ENCODE measurements around the gene ARRDC2. TPM values are rescaled to one million over a fixed set of nuclear protein-coding genes. Genes with fewer than 3 reads are reported as not detected.

The ARRDC2 gene
- total and polyA plus RNA-seq, 4 donors = 2.7 to 32.3 (median 6.5) TPM

- H3K27me3 ChIP-seq (ENCODE audit: control insufficient read depth in 4 of 4, insufficient read depth in 4 of 4, low read length in 3 of 4) = peaks cover 0 to 4% (median 1%) of the 10 kb centered on the region in 4 donors
- no peak overlapping the region for H3K27ac ChIP-seq (ENCODE audit: low read depth in 1 of 2, low read length in 2 of 2)
- TF ChIP-seq SP1 (IDR thresholded peaks at IDR 0.05) (no peak), RAD21 (IDR thresholded peaks at IDR 0.05) (no peak), NR2F2 (IDR thresholded peaks at IDR 0.05) (no peak), FOXA1 (IDR thresholded peaks at IDR 0.05) (no peak), HNF4A (conservative IDR thresholded peaks at IDR 0.05) (no peak), HNF4G (IDR thresholded peaks at IDR 0.05) (no peak), RXRA (IDR thresholded peaks at IDR 0.05) (no peak), YY1 (IDR thresholded peaks at IDR 0.05) (no peak), TAF1 (conservative IDR thresholded peaks at IDR 0.05) (no peak), JUND (IDR thresholded peaks at IDR 0.05) (no peak), REST (IDR thresholded peaks at IDR 0.05) (no peak), EGR1 (IDR thresholded peaks at IDR 0.05; ENCODE audit: low read depth in 2 of 2) (no peak), GABPA (IDR thresholded peaks at IDR 0.05 in 1 of 2, conservative IDR thresholded peaks at IDR 0.05 in 1 of 2) (no peak), FOXA2 (IDR thresholded peaks at IDR 0.05) (no peak), ATF3 (IDR thresholded peaks at IDR 0.05) (no peak)
- TF ChIP-seq, protein P1, sequence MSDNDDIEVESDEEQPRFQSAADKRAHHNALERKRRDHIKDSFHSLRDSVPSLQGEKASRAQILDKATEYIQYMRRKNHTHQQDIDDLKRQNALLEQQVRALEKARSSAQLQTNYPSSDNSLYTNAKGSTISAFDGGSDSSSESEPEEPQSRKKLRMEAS (IDR thresholded peaks at IDR 0.05) = no peak
- TF ChIP-seq, protein P2, sequence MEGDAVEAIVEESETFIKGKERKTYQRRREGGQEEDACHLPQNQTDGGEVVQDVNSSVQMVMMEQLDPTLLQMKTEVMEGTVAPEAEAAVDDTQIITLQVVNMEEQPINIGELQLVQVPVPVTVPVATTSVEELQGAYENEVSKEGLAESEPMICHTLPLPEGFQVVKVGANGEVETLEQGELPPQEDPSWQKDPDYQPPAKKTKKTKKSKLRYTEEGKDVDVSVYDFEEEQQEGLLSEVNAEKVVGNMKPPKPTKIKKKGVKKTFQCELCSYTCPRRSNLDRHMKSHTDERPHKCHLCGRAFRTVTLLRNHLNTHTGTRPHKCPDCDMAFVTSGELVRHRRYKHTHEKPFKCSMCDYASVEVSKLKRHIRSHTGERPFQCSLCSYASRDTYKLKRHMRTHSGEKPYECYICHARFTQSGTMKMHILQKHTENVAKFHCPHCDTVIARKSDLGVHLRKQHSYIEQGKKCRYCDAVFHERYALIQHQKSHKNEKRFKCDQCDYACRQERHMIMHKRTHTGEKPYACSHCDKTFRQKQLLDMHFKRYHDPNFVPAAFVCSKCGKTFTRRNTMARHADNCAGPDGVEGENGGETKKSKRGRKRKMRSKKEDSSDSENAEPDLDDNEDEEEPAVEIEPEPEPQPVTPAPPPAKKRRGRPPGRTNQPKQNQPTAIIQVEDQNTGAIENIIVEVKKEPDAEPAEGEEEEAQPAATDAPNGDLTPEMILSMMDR (IDR thresholded peaks at IDR 0.05; ENCODE audit: low read depth, low read length, missing input control) = no peak
- TF ChIP-seq, protein P3, sequence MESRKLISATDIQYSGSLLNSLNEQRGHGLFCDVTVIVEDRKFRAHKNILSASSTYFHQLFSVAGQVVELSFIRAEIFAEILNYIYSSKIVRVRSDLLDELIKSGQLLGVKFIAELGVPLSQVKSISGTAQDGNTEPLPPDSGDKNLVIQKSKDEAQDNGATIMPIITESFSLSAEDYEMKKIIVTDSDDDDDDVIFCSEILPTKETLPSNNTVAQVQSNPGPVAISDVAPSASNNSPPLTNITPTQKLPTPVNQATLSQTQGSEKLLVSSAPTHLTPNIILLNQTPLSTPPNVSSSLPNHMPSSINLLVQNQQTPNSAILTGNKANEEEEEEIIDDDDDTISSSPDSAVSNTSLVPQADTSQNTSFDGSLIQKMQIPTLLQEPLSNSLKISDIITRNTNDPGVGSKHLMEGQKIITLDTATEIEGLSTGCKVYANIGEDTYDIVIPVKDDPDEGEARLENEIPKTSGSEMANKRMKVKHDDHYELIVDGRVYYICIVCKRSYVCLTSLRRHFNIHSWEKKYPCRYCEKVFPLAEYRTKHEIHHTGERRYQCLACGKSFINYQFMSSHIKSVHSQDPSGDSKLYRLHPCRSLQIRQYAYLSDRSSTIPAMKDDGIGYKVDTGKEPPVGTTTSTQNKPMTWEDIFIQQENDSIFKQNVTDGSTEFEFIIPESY (IDR thresholded peaks at IDR 0.05) = no peak
- H3K9ac ChIP-seq (ENCODE audit: low read depth in 1 of 2, low read length in 2 of 2) = no peak overlapping the region
- H3K4me1 ChIP-seq (ENCODE audit: control insufficient read depth in 4 of 4, insufficient read depth in 4 of 4, low read length in 3 of 4) = peaks cover 0 to 3% (median 0%) of the 10 kb centered on the region in 4 donors
- no peaks in the 10 kb centered on the region for H3K9me3 ChIP-seq (ENCODE audit: control insufficient read depth in 4 of 4, low read length in 3 of 4)
- WGBS = 11% methylated on average over 35 of the region's 35 CpGs
- H3K4me3 ChIP-seq (ENCODE audit: low read depth in 1 of 3, low read length in 3 of 3) = no peak overlapping the region
- no peaks in the 10 kb centered on the region for H3K36me3 ChIP-seq (ENCODE audit: control insufficient read depth in 4 of 4, insufficient read depth in 3 of 4, low read depth in 1 of 4, low read length in 3 of 4)
- DNase-seq (ENCODE audit: low spot score) = no peak
Observed at GRCh38 chr19:17967257-17968051, 40.5 kb upstream of the ARRDC2 start.
